Epithelial cell of proximal tubule (primary cell): ENCODE data around the gene CAMK1G. TPM values are rescaled to one million over a fixed set of nuclear protein-coding genes. Genes with fewer than 3 reads are reported as not detected.

ENCODE experiments used
- DNase-seq: peaks from one replicate; pipeline ENCODE4 v3.0.0-alpha.2; 2011; ENCODE audit warnings: low read depth
- H3K4me3 ChIP-seq: 2 replicates; pipeline ENCODE4 v1.5.1; 2011; ENCODE audit warnings: low read depth, mild to moderate bottlenecking, low read length
- CTCF ChIP-seq: conservative IDR thresholded peaks from 2 replicates; pipeline ENCODE4 v1.5.1; 2012; ENCODE audit warnings: low read depth, mild to moderate bottlenecking, low read length
- total RNA-seq: library from RNA; depleted of rRNA; stranded (reverse); fragments of >200 nt; gene quantifications from 2 replicates; pipeline ENCODE4 v1.2.3, GENCODE V29; 2015

Gene CAMK1G
- total RNA-seq, 1 donor from 2014 or later = 0.23 TPM

DNA sequence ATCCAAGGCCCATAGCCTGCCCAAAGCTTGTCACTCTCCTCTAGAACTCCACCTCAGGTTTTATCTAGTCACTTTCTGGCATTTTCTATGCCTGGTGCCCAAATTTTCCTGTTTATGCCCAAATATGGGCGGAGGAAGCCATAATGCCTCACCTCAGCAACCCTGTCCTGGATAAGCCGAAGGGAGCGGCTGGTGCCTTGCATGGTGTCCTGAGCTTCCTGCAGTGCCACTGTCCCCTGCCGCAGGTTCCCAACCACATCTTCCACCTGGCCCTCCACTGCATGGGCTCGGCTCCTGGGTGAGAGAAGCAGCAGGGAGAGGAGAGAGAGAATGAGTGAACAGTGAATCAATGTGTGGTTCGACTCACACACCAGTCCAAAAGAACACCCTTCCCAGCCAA lies 34.2 kb downstream of the CAMK1G start:
- H3K4me3 ChIP-seq = no peak overlapping the region
- no peak for TF ChIP-seq CTCF
- DNase-seq = no peak

- H3K4me3 ChIP-seq = no peak overlapping the region
- no peak for TF ChIP-seq CTCF
- no peak for DNase-seq
Measured at GRCh38 chr1:209618291-209618690, 34.8 kb downstream of the CAMK1G start.

DNA sequence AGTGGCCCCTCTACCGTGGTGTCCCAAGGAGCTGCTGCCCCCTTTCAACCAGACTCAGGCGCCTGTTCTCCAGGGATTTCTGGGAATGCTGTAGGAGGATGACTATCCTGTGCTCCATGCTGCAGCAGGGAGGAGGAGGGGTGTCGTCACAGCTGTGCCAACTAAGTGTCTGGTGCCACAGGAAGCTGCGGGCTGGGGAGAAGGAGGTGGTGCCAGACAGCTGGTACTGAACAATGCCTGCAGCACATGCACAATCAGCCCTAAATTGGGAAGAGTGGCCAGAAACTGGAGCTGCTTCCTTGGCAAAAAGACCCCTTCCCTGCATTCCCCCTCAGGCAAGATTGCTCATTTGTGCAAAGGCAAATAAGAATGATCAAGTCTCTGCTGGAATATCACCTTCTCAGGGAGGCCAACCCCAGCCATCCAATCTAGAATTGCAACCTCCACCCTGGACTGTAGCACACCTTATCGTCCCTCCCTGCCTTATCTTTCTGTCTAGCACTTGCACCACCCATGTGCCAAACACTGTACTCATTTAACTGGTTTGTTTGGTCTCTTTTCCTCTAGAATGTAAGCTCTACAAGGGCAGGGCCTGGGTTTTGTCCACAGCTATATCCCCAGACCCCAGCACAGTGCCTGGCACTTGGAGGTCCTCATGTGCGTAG lies 35.4 kb downstream of the CAMK1G start:
- no peak for TF ChIP-seq CTCF
- DNase-seq = no peak

GRCh38 chr1:209619696-209620486 lies 36.4 kb downstream of the CAMK1G start:
- H3K4me3 ChIP-seq = no peak overlapping the region
- no peak for TF ChIP-seq CTCF
- no peak for DNase-seq

More for the DNA sequence above, 35.4 kb downstream of the CAMK1G start:
- H3K4me3 ChIP-seq = no peak overlapping the region

GRCh38 chr1:209620487-209620884 lies 37.0 kb downstream of the CAMK1G start:
- no peak for TF ChIP-seq CTCF
- no peak overlapping the region for H3K4me3 ChIP-seq
- no peak for DNase-seq

GRCh38 chr1:209621286-209621685 lies 37.8 kb downstream of the CAMK1G start:
- DNase-seq = no peak
- no peak for TF ChIP-seq CTCF
- H3K4me3 ChIP-seq = no peak overlapping the region
